Aorta (tissue), 5 donors: Measurements from ENCODE around the gene COQ2. TPM values are rescaled to one million over a fixed set of nuclear protein-coding genes. Genes with fewer than 3 reads are reported as not detected.
"Not testable (repeated sequence)": the region's sequence is repeated elsewhere in the genome, so short reads cannot be mapped to it uniquely, and the experiment has no call there.

Experiments used
- ATAC-seq: fragments of 200-7000 bp; cut with Tn5 transposase; one replicate; pipeline ENCODE4 v1.9.1; 2022; ENCODE audit warnings: moderate library complexity; ENCODE audit not compliant: low FRiP score
- DNase-seq, 2 donors: peaks; one replicate each; pipeline ENCODE4 v3.0.0-alpha.2; 2020
- H3K27ac ChIP-seq, 2 donors: one replicate each; pipeline ENCODE4 v1.5.1; 2013; ENCODE audit warnings: low read length in 2 of 2, mild to moderate bottlenecking in 2 of 2, moderate library complexity in 2 of 2, control low read depth in 1 of 2, inconsistent platforms in 1 of 2, low read depth in 1 of 2
- H3K27me3 ChIP-seq, 2 donors: one replicate each; pipeline ENCODE4 v1.6.1; 2013; ENCODE audit warnings: control low read depth in 1 of 2, low read length in 1 of 2, mild to moderate bottlenecking in 1 of 2, moderate library complexity in 1 of 2; ENCODE audit not compliant: insufficient read depth in 2 of 2, control insufficient read depth in 1 of 2
- H3K36me3 ChIP-seq, 2 donors: one replicate each; pipeline ENCODE4 v1.6.1; 2013; ENCODE audit warnings: control low read depth in 1 of 2, low read length in 1 of 2, mild to moderate bottlenecking in 1 of 2; ENCODE audit not compliant: insufficient read depth in 2 of 2, control insufficient read depth in 1 of 2
- H3K4me1 ChIP-seq, 2 donors: one replicate each; pipeline ENCODE4 v1.6.1; 2013; ENCODE audit warnings: low read length in 2 of 2, control low read depth in 1 of 2, mild to moderate bottlenecking in 1 of 2, moderate library complexity in 1 of 2; ENCODE audit not compliant: insufficient read depth in 2 of 2, control insufficient read depth in 1 of 2
- H3K4me3 ChIP-seq, 2 donors: one replicate each; pipeline ENCODE4 v1.5.1; 2013; ENCODE audit warnings: low read length in 2 of 2, control low read depth in 1 of 2, mild to moderate bottlenecking in 1 of 2
- H3K9me3 ChIP-seq: one replicate; pipeline ENCODE4 v1.6.1; 2013; ENCODE audit warnings: mild to moderate bottlenecking, low read length; ENCODE audit not compliant: control insufficient read depth
- WGBS, 2 donors: extraction: QIAGEN DNeasy Blood & Tissue Kit; methylation state at CpG; one replicate each; pipeline ENCODE4 v1.1.7; 2013; 5-methylcytosine and 5-hydroxymethylcytosine counted together
- intact Hi-C, 2 donors: fragments of 100-400 bp; cut with DNase I; formaldehyde crosslinking; loops; one replicate each; pipeline versions ENCODE4 v1.14.2 to v1.15.0; 2022
- long read RNA-seq, 2 donors: library from polyadenylated mRNA; unstranded; transcript quantifications; one replicate each; pipeline ENCODE4 v2.0.0, GENCODE V29; 2020 to 2021
- polyA plus RNA-seq, 2 donors: library from polyadenylated mRNA; stranded (reverse); fragments of 200-250 nt; gene quantifications; one replicate each; pipeline ENCODE4 v1.2.3, GENCODE V29; 2013
- total RNA-seq, 2 donors: library from RNA; stranded (reverse); fragmentation: NEBNext Ultra II Directional; extraction: Animal tissue kit (Norgen Biotek cat#: 25700); gene quantifications; one replicate each; pipeline ENCODE4 v1.2.1, GENCODE V29; 2021
- donor health status: healthy with polysubstance abuse.
- donor health status: Bipolar disorder and iron deficiency.
- donor health status: DM: no; HTN: no; CAD: no.
- donor health status: DM: no; HTN: no; CAD: no.
- donor health status: DM: yes; HTN: yes; CAD: no.

The COQ2 gene
- total RNA-seq (1 to 10 TPM; 6.6 to 7.6 TPM), polyA plus RNA-seq (1 to 10 TPM; 1.8 to 3.6 TPM)
- long read RNA-seq, donor 1, transcript COQ2-206 (7 exons, 1,641 nt), result major isoform, 18 of 24 reads
- long read RNA-seq, donor 1, partial matches to known transcripts, result 3 of 24 reads
- long read RNA-seq, donor 1, other reads (novel, unspliced or antisense), result 2 of 24 reads
- long read RNA-seq, donor 2, partial matches to known transcripts, result 1 of 8 reads
- long read RNA-seq, donor 2, other reads (novel, unspliced or antisense), result 3 of 8 reads

GRCh38 chr4:83284193-83285054 lies at the start of gene COQ2:
COQ2 (minus strand) TSS chr4:83284798; CDS start chr4:83284764, 34 bp downstream.
- Histone ChIP-seq H3K4me3 (peak within 1 kb of the TSS; percentile 50 to 70), H3K27me3 (no peaks in the 10 kb centered on the region), H3K36me3 (no peaks in the 10 kb centered on the region), H3K9me3 (no peaks in the 10 kb centered on the region), H3K27ac (peak within 1 kb of the TSS; percentile 32 to 72), H3K4me1 (peaks cover 0 to 2% of the 10 kb centered on the region in 2 donors)
- ATAC-seq (peak; percentile 97), DNase-seq (peak; percentile 97 to 99)
- intact Hi-C loops, result loop anchor here (5.0 to 10.0 kb wide), 4 partner anchors 170 to 822 kb away; partner anchors contain the start of genes HELQ (in 2 of the 2) and MRPS18C (in 2 of the 2)
- 0% methylated on average over 66 to 76 of the region's 76 CpGs for WGBS, 2 donors

- Histone ChIP-seq H3K4me3 (no peak overlapping the region), H3K27ac (no peak overlapping the region), H3K27me3 (no peaks in the 10 kb centered on the region), H3K36me3 (no peaks in the 10 kb centered on the region), H3K4me1 (no peaks in the 10 kb centered on the region), H3K9me3 (no peaks in the 10 kb centered on the region)
- ATAC-seq (no peak), DNase-seq (no peak)
- 78 to 86% methylated on average over 3 of the region's 3 CpGs for WGBS, 2 donors
- intact Hi-C loops, result no loop called here
Measured at GRCh38 chr4:83331956-83332355, 47.4 kb upstream of the COQ2 start.

GRCh38 chr4:83329521-83330110 lies 45.0 kb upstream of the COQ2 start:
- intact Hi-C loops, result loop anchor here in 1 of 2 donors (10.0 kb wide), 1 partner anchor 65 kb away; no protein-coding TSS in a partner anchor
- Histone ChIP-seq H3K9me3 (no peaks in the 10 kb centered on the region), H3K27ac (no peak overlapping the region), H3K27me3 (no peaks in the 10 kb centered on the region), H3K36me3 (no peaks in the 10 kb centered on the region), H3K4me3 (no peak overlapping the region), H3K4me1 (no peaks in the 10 kb centered on the region)
- DNase-seq (no peak), ATAC-seq (no peak)
- WGBS, 2 donors, result 73 to 80% methylated on average over 5 of the region's 5 CpGs

GRCh38 chr4:83328521-83329187 lies 44.1 kb upstream of the COQ2 start:
- ATAC-seq (no peak), DNase-seq (no peak)
- Histone ChIP-seq H3K9me3 (no peaks in the 10 kb centered on the region), H3K36me3 (no peaks in the 10 kb centered on the region), H3K27me3 (no peaks in the 10 kb centered on the region), H3K4me1 (no peaks in the 10 kb centered on the region), H3K27ac (no peak overlapping the region), H3K4me3 (no peak overlapping the region)
- intact Hi-C loops, result loop anchor here in 1 of 2 donors (10.0 kb wide), 1 partner anchor 66 kb away; no protein-coding TSS in a partner anchor
- 43 to 47% methylated on average over 7 of the region's 7 CpGs for WGBS, 2 donors

- no peaks in the 10 kb centered on the region for H3K9me3 ChIP-seq
- no peaks in the 10 kb centered on the region for H3K4me1 ChIP-seq
- H3K36me3 ChIP-seq, result no peaks in the 10 kb centered on the region
- peak in 1 of 2 donors; percentile 54 for DNase-seq
- H3K4me3 ChIP-seq, result no peak overlapping the region
- intact Hi-C loops, result loop anchor here in 1 of 2 donors (10.0 kb wide), 1 partner anchor 68 kb away; no protein-coding TSS in a partner anchor
- H3K27ac ChIP-seq, result no peak overlapping the region
- ATAC-seq, result no peak
- H3K27me3 ChIP-seq, result no peaks in the 10 kb centered on the region
- 80 to 86% methylated on average over 8 of the region's 8 CpGs for WGBS, 2 donors
Measured at GRCh38 chr4:83326546-83326945, 41.9 kb upstream of the COQ2 start.

GRCh38 chr4:83325306-83325705 lies 40.7 kb upstream of the COQ2 start:
- not testable (repeated sequence) for H3K4me3 ChIP-seq, H3K36me3 ChIP-seq, H3K9me3 ChIP-seq, H3K4me1 ChIP-seq, H3K27me3 ChIP-seq, ATAC-seq, H3K27ac ChIP-seq, DNase-seq
- WGBS, 2 donors, result 88 to 89% methylated on average over 4 of the region's 4 CpGs
- intact Hi-C loops, result loop anchor here in 1 of 2 donors (10.0 kb wide), 1 partner anchor 69 kb away; no protein-coding TSS in a partner anchor

- no peak for DNase-seq
- 85 to 93% methylated on average over 3 of the region's 3 CpGs for WGBS, 2 donors
- intact Hi-C loops, result loop anchor here in 1 of 2 donors (10.0 kb wide), 1 partner anchor 72 kb away; no protein-coding TSS in a partner anchor
- Histone ChIP-seq H3K36me3 (no peaks in the 10 kb centered on the region), H3K27ac (no peak overlapping the region), H3K4me3 (no peak overlapping the region), H3K9me3 (no peaks in the 10 kb centered on the region), H3K4me1 (no peaks in the 10 kb centered on the region), H3K27me3 (no peaks in the 10 kb centered on the region)
- ATAC-seq, result no peak
Measured at GRCh38 chr4:83323136-83323535, 38.5 kb upstream of the COQ2 start.

- Histone ChIP-seq H3K27me3 (no peaks in the 10 kb centered on the region), H3K9me3 (no peaks in the 10 kb centered on the region), H3K4me3 (no peak overlapping the region), H3K4me1 (no peaks in the 10 kb centered on the region), H3K27ac (no peak overlapping the region), H3K36me3 (no peaks in the 10 kb centered on the region)
- WGBS, 2 donors, result 49 to 69% methylated on average over 5 of the region's 5 CpGs
- ATAC-seq (peak; percentile 63), DNase-seq (peak; percentile 75 to 90)
- intact Hi-C loops, result loop anchor here in 1 of 2 donors (10.0 kb wide), 1 partner anchor 74 kb away; no protein-coding TSS in a partner anchor
Measured at GRCh38 chr4:83320548-83320947, 36.0 kb upstream of the COQ2 start.
